Lower leg skin (tissue), 4 donors: ENCODE results near the gene FRMD7. TPM values are rescaled to one million over a fixed set of nuclear protein-coding genes. Genes with fewer than 3 reads are reported as not detected.

Experiments used
- DNase-seq, 2 donors: peaks; one replicate each; pipeline ENCODE4 v3.0.0-alpha.2; 2019; ENCODE audit warnings: low spot score in 2 of 2
- H3K4me3 ChIP-seq: fragments of 200-600 bp; sonication (generic); 2 replicates; pipeline ENCODE4 v1.5.1; 2017; ENCODE audit warnings: mild to moderate bottlenecking, low read depth; ENCODE audit not compliant: poor library complexity, severe bottlenecking
- CTCF ChIP-seq, 3 donors: fragments of 450-650 bp; IDR thresholded peaks; one replicate each; pipeline ENCODE4 v1.5.1; 2016; ENCODE audit warnings: antibody characterized with exemption in 3 of 3, mild to moderate bottlenecking in 3 of 3, moderate library complexity in 2 of 3
- POLR2A ChIP-seq, 2 donors: fragments of 450-650 bp; IDR thresholded peaks; one replicate each; pipeline ENCODE4 v1.6.1; 2016 to 2017; ENCODE audit warnings: antibody characterized with exemption in 2 of 2, mild to moderate bottlenecking in 1 of 2, moderate library complexity in 1 of 2
- WGBS, 2 donors: methylation state at CpG; one replicate each; pipeline ENCODE4 v1.1.5; 2018; 5-methylcytosine and 5-hydroxymethylcytosine counted together
- intact Hi-C: fragments of 100-400 bp; cut with DNase I; formaldehyde crosslinking; loops from one replicate; pipeline ENCODE4 v1.15.0; 2023; ENCODE audit warnings: low total_unique reads
- total RNA-seq, 4 donors: library from RNA; depleted of rRNA; stranded (reverse); fragments of >200 nt; gene quantifications; one replicate each; pipeline ENCODE4 v1.1.0, GENCODE V29; 2016

The FRMD7 gene
- total RNA-seq, result under 1 TPM in 2 of 4 donors, not detected in 2; 0.13 to 0.88 TPM

GRCh38 chrX:132127743-132128142 lies at the start of gene FRMD7:
TSS of gene FRMD7 (minus strand) at chrX:132128020. CDS start at chrX:132127844, 176 bp downstream.
- no peak for DNase-seq
- intact Hi-C loops, result no loop called here
- no peak within 1 kb of the TSS for H3K4me3 ChIP-seq
- 12 to 16% methylated on average over 5 of the region's 5 CpGs for WGBS, 2 donors
- TF ChIP-seq POLR2A (IDR thresholded peaks at IDR 0.05) (no peak), CTCF (IDR thresholded peaks at IDR 0.05) (no peak)

- intact Hi-C loops, result no loop called here
- TF ChIP-seq CTCF (IDR thresholded peaks at IDR 0.05), result no peak
- no peak for TF ChIP-seq POLR2A (IDR thresholded peaks at IDR 0.05)
- H3K4me3 ChIP-seq, result no peak overlapping the region
- DNase-seq, result no peak
- 40 to 85% methylated on average over 1 of the region's 1 CpG for WGBS, 2 donors
Measured at GRCh38 chrX:132173647-132174046, 45.8 kb upstream of the FRMD7 start.

- TF ChIP-seq CTCF (IDR thresholded peaks at IDR 0.05), result no peak
- TF ChIP-seq POLR2A (IDR thresholded peaks at IDR 0.05), result no peak
- no peak for DNase-seq
- intact Hi-C loops, result no loop called here
- H3K4me3 ChIP-seq, result no peak overlapping the region
- 66 to 69% methylated on average over 3 of the region's 3 CpGs for WGBS, 2 donors
Measured at GRCh38 chrX:132171881-132172280, 44.1 kb upstream of the FRMD7 start.

- H3K4me3 ChIP-seq, result no peak overlapping the region
- DNase-seq, result no peak
- no peak for TF ChIP-seq CTCF (IDR thresholded peaks at IDR 0.05)
- no peak for TF ChIP-seq POLR2A (IDR thresholded peaks at IDR 0.05)
- 45 to 67% methylated on average over 3 of the region's 3 CpGs for WGBS, 2 donors
- intact Hi-C loops, result no loop called here
Measured at GRCh38 chrX:132171478-132171877, 43.7 kb upstream of the FRMD7 start.

- no peak overlapping the region for H3K4me3 ChIP-seq
- WGBS, 2 donors, result 59 to 63% methylated on average over 3 of the region's 3 CpGs
- TF ChIP-seq POLR2A (IDR thresholded peaks at IDR 0.05), result no peak
- no peak for TF ChIP-seq CTCF (IDR thresholded peaks at IDR 0.05)
- DNase-seq, result no peak
- intact Hi-C loops, result no loop called here
Measured at GRCh38 chrX:132169554-132169953, 41.7 kb upstream of the FRMD7 start.

GRCh38 chrX:132165651-132166050 lies 37.8 kb upstream of the FRMD7 start:
- TF ChIP-seq CTCF (IDR thresholded peaks at IDR 0.05), result no peak
- TF ChIP-seq POLR2A (IDR thresholded peaks at IDR 0.05), result no peak
- no peak for DNase-seq
- no peak overlapping the region for H3K4me3 ChIP-seq
- intact Hi-C loops, result no loop called here
